Osteocyte (in vitro differentiated cells): ENCODE data around the gene SORBS1. TPM values are rescaled to one million over a fixed set of nuclear protein-coding genes. Genes with fewer than 3 reads are reported as not detected.

Source experiments
- DNase-seq: peaks from one replicate; pipeline ENCODE4 v3.0.0; 2021; ENCODE audit warnings: mixed read lengths; ENCODE audit not compliant: unreplicated experiment; ENCODE audit errors: extremely low spot score
- H3K27ac Mint-ChIP-seq: one replicate; pipeline ENCODE4 v1.8.0; 2021; ENCODE audit warnings: mild to moderate bottlenecking, mixed read lengths; ENCODE audit not compliant: unreplicated experiment
- H3K27me3 Mint-ChIP-seq: one replicate; pipeline ENCODE4 v1.8.0; 2021; ENCODE audit warnings: mixed read lengths; ENCODE audit not compliant: unreplicated experiment
- H3K36me3 Mint-ChIP-seq: one replicate; pipeline ENCODE4 v1.8.0; 2021; ENCODE audit warnings: mixed read lengths; ENCODE audit not compliant: unreplicated experiment
- H3K4me1 Mint-ChIP-seq: one replicate; pipeline ENCODE4 v1.8.0; 2021; ENCODE audit warnings: mixed read lengths; ENCODE audit not compliant: unreplicated experiment
- H3K4me3 Mint-ChIP-seq: one replicate; pipeline ENCODE4 v1.8.0; 2021; ENCODE audit warnings: mild to moderate bottlenecking, moderate library complexity, mixed read lengths; ENCODE audit not compliant: unreplicated experiment
- H3K9me3 Mint-ChIP-seq: one replicate; pipeline ENCODE4 v1.8.0; 2021; ENCODE audit warnings: mixed read lengths; ENCODE audit not compliant: unreplicated experiment
- total RNA-seq: library from RNA; stranded (reverse); gene quantifications from 2 replicates; pipeline ENCODE4 v1.2.1, GENCODE V29; 2021
- TF ChIP-seq, protein P1 (sequence below): fragments of 200-600 bp; sonication (generic); IDR thresholded peaks from 2 replicates; pipeline ENCODE4 v1.5.0; 2021; ENCODE audit warnings: antibody characterized with exemption, mild to moderate bottlenecking, moderate library complexity

The SORBS1 gene
- total RNA-seq, 1 donor from 2014 or later = 1.7 TPM

DNA sequence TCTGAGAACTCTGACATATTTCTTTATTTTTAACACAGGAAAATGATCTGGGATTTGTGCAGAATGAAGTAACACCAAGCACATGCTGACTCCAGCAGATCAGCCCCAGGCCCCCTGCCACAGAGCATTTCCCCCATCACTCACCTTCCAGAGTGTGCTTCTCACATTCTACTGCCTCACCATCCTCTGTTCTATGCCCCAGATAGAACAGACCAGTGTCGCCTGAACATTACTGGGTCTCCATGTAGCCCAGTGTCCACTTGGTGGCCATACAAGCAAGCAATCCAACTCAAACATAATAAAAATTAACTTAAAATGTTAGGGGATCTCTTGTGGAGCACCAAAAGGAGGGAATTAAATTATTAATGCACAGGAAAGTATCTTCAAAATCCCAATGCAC, 58.8 kb downstream of the SORBS1 start:
- Mint-ChIP-seq H3K4me1 (peaks cover 5% of the 10 kb centered on the region), H3K9me3 (no peaks in the 10 kb centered on the region), H3K27me3 (peaks cover 11% of the 10 kb centered on the region), H3K36me3 (no peaks in the 10 kb centered on the region), H3K27ac (no peak overlapping the region), H3K4me3 (no peak overlapping the region)
- TF ChIP-seq, protein P1, sequence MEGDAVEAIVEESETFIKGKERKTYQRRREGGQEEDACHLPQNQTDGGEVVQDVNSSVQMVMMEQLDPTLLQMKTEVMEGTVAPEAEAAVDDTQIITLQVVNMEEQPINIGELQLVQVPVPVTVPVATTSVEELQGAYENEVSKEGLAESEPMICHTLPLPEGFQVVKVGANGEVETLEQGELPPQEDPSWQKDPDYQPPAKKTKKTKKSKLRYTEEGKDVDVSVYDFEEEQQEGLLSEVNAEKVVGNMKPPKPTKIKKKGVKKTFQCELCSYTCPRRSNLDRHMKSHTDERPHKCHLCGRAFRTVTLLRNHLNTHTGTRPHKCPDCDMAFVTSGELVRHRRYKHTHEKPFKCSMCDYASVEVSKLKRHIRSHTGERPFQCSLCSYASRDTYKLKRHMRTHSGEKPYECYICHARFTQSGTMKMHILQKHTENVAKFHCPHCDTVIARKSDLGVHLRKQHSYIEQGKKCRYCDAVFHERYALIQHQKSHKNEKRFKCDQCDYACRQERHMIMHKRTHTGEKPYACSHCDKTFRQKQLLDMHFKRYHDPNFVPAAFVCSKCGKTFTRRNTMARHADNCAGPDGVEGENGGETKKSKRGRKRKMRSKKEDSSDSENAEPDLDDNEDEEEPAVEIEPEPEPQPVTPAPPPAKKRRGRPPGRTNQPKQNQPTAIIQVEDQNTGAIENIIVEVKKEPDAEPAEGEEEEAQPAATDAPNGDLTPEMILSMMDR = no peak
- DNase-seq = no peak

DNA sequence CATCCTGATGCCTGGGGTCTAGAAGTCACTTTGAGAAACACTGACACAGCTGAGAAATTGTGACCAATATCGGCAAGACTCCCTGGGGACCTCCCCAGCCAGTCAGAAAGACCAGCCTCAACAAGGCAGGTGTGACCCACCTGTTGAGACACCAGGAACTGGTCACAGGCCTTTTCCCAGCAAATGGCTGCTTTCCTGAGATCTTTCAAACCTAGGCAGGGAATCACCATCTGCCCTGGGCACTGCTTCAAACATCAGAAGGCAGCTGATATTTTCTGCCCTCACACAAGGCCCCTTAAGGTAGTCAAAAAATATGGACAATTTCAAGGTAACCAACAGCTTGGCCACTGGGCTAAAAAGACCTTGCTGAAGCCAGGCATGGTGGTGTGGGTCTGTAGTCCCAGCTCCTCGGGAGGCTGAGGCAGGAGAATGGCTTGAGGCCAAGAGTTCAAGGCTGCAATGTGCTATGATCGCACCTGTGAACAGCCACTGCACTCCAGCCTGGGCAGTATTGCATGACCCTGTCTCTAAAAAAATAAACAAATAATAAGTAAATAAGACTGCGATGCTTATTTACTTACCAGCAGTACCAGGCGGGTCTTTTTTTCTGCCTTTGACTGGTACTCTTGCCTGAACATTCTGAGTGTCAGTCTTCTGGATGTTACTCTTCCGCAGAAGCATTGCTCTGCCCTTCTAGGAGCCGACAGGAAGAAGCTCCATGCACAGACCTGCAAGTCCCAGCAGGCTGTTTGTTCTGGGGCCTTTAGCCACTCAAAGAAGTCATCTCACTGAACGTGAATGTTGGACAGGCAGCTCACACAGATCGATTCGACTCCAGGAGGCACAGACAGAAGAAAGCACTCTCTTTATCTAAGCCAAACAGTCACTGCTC, 59.7 kb downstream of the SORBS1 start:
- TF ChIP-seq, protein P1 = no peak
- no peak for DNase-seq
- Mint-ChIP-seq H3K4me1 (peaks cover 5% of the 10 kb centered on the region), H3K4me3 (no peak overlapping the region), H3K27me3 (peaks cover 10% of the 10 kb centered on the region), H3K9me3 (no peaks in the 10 kb centered on the region), H3K36me3 (no peaks in the 10 kb centered on the region), H3K27ac (no peak overlapping the region)

DNA sequence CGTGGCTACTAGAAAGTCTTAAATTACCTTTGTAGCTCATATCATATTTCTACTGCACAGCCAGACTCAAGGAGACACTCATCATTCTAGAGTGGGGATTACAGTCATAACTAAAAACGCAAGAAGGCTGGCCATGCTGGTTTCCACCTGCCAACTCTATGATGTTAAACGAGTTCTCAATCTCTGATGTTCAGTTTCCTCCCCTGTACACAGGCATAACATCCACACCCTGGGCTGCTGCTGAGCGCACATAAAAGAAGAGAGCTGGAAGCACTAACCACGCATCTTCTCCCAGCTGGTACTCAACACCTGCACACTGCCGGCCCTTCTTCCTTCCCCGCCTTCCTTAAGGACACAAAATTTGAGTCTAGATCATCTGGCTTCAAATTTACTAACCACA, 60.5 kb downstream of the SORBS1 start:
- Mint-ChIP-seq H3K4me1 (peaks cover 5% of the 10 kb centered on the region), H3K4me3 (no peak overlapping the region), H3K27ac (no peak overlapping the region), H3K27me3 (peaks cover 10% of the 10 kb centered on the region), H3K9me3 (no peaks in the 10 kb centered on the region), H3K36me3 (no peaks in the 10 kb centered on the region)
- DNase-seq = no peak
- TF ChIP-seq, protein P1 = no peak

DNA sequence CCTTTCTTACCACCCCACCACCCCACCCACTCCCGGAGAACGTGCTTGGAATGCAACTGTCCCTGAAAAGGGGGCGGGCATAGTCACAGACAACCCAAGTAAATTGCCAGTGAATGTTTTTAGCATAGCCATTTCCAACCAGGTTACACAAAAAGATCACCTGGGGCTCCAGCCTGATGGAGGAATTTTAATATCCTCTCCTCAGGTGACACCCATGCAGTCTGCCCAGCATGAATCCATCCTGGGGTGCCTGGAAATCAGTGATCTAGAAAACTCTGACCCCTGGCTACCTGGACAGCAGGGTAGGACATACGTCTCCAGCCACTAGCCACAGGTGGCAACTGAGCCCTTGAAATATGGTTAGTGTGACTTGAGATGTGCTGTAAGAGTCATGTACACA, 61.1 kb downstream of the SORBS1 start:
- H3K4me1 Mint-ChIP-seq = peaks cover 5% of the 10 kb centered on the region
- no peaks in the 10 kb centered on the region for H3K9me3 Mint-ChIP-seq
- no peak overlapping the region for H3K27ac Mint-ChIP-seq
- no peak overlapping the region for H3K4me3 Mint-ChIP-seq
- H3K27me3 Mint-ChIP-seq = peaks cover 10% of the 10 kb centered on the region
- DNase-seq = no peak
- no peaks in the 10 kb centered on the region for H3K36me3 Mint-ChIP-seq
- TF ChIP-seq, protein P1 = no peak

DNA sequence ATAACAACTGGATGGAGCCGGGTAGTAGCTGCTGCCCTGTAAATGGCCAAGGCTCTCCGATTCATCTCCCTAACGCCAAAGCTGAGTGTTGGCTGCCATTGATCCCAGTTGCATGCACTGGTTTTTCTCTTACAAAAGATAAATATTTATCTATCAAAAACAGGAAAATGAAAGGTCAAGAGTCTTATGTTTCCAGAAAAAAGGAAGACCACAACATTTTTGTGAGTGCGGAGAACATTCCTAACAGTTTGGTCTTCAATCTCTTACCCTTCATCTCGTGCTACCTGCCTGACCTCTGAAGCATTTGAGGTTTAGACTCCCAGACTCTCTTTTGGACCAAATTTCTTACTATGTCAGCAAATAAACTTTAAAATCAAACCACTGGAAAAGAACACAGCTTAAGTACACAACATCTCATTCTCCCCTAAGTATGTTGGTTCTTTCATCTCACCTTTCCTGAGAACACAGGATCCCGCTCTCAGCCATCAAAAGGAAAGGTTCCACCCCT, 61.6 kb downstream of the SORBS1 start:
- peaks cover 10% of the 10 kb centered on the region for H3K27me3 Mint-ChIP-seq
- DNase-seq = no peak
- TF ChIP-seq, protein P1 = no peak
- no peak overlapping the region for H3K4me3 Mint-ChIP-seq
- peaks cover 5% of the 10 kb centered on the region for H3K4me1 Mint-ChIP-seq
- H3K27ac Mint-ChIP-seq = no peak overlapping the region
- H3K36me3 Mint-ChIP-seq = no peaks in the 10 kb centered on the region
- H3K9me3 Mint-ChIP-seq = no peaks in the 10 kb centered on the region
